ENCODE data around the gene PRR3.

DNA sequence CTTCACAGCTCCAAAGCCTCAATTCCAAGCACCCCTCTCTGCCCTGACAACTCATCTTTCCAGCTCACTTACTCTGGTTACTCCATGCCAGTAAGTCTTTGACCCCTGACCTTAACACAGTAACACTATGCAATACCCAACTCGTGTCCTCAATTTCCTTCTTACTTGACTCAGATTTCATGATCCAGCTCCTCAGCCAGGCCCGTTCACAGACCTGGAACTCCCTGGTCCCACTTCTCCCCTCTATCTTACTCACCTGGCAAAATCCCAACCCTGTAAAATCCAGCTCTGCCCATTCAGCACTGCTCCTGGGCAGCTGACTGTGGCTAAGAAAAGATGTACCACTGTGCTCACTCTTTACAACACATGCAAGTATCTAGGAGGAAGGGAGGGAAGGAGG, 8.7 kb upstream of the PRR3 start:
- TF ChIP-seq, protein P1, sequence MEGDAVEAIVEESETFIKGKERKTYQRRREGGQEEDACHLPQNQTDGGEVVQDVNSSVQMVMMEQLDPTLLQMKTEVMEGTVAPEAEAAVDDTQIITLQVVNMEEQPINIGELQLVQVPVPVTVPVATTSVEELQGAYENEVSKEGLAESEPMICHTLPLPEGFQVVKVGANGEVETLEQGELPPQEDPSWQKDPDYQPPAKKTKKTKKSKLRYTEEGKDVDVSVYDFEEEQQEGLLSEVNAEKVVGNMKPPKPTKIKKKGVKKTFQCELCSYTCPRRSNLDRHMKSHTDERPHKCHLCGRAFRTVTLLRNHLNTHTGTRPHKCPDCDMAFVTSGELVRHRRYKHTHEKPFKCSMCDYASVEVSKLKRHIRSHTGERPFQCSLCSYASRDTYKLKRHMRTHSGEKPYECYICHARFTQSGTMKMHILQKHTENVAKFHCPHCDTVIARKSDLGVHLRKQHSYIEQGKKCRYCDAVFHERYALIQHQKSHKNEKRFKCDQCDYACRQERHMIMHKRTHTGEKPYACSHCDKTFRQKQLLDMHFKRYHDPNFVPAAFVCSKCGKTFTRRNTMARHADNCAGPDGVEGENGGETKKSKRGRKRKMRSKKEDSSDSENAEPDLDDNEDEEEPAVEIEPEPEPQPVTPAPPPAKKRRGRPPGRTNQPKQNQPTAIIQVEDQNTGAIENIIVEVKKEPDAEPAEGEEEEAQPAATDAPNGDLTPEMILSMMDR (IDR thresholded peaks at IDR 0.05), result no peak
- no peak for TF ChIP-seq POLR2A (IDR thresholded peaks at IDR 0.05)

Measured in body of pancreas (tissue), 4 donors.